Amniotic stem cell (primary cell): Measurements from ENCODE around the gene AICDA.

Source experiments
- DNase-seq: peaks from one replicate; lab custom pipeline; 2025; lab: John Stamatoyannopoulos, UW

Gene AICDA

GRCh38 chr12:8554451-8555195 lies 58.0 kb downstream of the AICDA start:
- DNase-seq: no peak

GRCh38 chr12:8553088-8553627 lies 59.5 kb downstream of the AICDA start:
- DNase-seq: no peak
